ENCODE measurements around the gene CACNA1C.
"Not testable (repeated sequence)": the region's sequence is repeated elsewhere in the genome, so short reads cannot be mapped to it uniquely, and the experiment has no call there.

Gene CACNA1C

DNA sequence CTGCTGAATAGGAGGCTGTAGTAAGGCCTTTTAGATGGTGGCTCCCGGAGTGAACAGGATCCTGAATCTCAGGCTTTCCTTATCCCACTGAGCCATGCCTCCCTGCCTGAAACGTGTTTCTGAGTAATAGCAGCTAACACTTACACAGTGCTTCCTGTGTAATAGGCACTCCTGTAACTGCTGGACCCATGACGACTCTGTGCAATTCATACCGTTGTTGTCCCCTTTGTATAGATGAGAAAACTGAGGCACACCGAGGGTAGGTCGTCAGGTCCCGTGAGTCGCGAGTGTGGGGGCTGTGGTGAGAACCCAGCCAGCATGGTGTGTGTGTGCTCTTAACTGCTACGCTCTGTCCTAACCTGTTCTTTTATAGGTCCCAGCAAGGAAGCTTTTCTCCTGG lies 193.6 kb downstream of the CACNA1C start:
- H3K4me2 ChIP-seq (ENCODE audit: low read length) = no peak overlapping the region
- H3K9ac ChIP-seq (ENCODE audit: low read depth, low read length) = no peak overlapping the region
- H3K36me3 ChIP-seq (ENCODE audit: insufficient read depth, low read length) = no peaks in the 10 kb centered on the region
- H3K27me3 ChIP-seq (ENCODE audit: control insufficient read depth, insufficient read depth, low read length) = peaks cover 4% of the 10 kb centered on the region
- H3K4me1 ChIP-seq (ENCODE audit: control insufficient read depth, insufficient read depth, low read length) = peaks cover 17% of the 10 kb centered on the region
- H3K4me3 ChIP-seq (ENCODE audit: low read length) = no peak overlapping the region
- no peaks in the 10 kb centered on the region for H3K9me3 ChIP-seq (replicated peaks; ENCODE audit: low read length)

DNA sequence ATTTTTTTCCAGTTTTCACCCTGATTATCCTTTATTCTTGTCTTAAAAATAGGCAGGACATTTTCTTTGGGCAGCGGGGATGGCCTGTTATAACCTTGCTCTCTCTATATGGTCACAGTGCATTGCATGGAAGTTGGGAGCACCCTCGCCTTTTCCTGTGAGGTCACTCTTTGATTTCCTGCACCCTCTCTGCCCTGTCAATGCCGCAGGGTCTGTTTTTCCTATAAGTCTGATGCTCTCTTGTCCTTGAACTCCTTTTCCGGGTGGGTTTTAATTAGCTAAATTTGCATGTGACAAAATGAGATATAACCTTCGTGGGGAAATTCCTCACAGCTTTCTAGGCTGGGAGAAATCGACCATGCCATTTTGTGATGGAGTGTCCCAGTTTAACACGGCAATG lies 194.3 kb downstream of the CACNA1C start:
- H3K4me2 ChIP-seq (ENCODE audit: low read length) = no peak overlapping the region
- H3K4me1 ChIP-seq (ENCODE audit: control insufficient read depth, insufficient read depth, low read length) = peaks cover 17% of the 10 kb centered on the region
- H3K36me3 ChIP-seq (ENCODE audit: insufficient read depth, low read length) = no peaks in the 10 kb centered on the region
- no peak overlapping the region for H3K9ac ChIP-seq (ENCODE audit: low read depth, low read length)
- H3K4me3 ChIP-seq (ENCODE audit: low read length) = no peak overlapping the region
- H3K9me3 ChIP-seq (replicated peaks; ENCODE audit: low read length) = no peaks in the 10 kb centered on the region
- H3K27me3 ChIP-seq (ENCODE audit: control insufficient read depth, insufficient read depth, low read length) = peaks cover 4% of the 10 kb centered on the region

DNA sequence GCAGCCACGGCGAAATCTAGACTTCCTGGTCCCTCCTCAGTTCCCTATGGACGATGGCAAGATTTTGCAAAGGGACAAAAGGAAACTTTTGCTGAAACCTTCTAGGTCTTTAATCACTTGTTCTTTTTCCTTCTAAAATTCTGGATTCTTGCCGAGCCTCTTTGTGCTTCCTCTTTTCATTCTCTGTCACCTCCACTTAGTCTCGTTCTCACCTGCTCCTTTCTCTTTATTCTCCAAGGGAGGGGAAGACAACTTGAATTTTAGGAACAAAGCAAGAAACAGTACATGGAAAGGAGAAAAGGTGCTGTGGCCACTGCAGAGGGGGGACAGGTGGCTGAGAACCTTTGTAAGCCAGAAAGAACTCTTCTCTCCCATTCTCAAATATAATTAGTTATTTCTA lies 194.8 kb downstream of the CACNA1C start:
- no peaks in the 10 kb centered on the region for H3K36me3 ChIP-seq (ENCODE audit: insufficient read depth, low read length)
- H3K4me3 ChIP-seq (ENCODE audit: low read length) = no peak overlapping the region
- no peaks in the 10 kb centered on the region for H3K9me3 ChIP-seq (replicated peaks; ENCODE audit: low read length)
- no peak overlapping the region for H3K4me2 ChIP-seq (ENCODE audit: low read length)
- H3K9ac ChIP-seq (ENCODE audit: low read depth, low read length) = no peak overlapping the region
- peaks cover 17% of the 10 kb centered on the region for H3K4me1 ChIP-seq (ENCODE audit: control insufficient read depth, insufficient read depth, low read length)
- peaks cover 4% of the 10 kb centered on the region for H3K27me3 ChIP-seq (ENCODE audit: control insufficient read depth, insufficient read depth, low read length)

DNA sequence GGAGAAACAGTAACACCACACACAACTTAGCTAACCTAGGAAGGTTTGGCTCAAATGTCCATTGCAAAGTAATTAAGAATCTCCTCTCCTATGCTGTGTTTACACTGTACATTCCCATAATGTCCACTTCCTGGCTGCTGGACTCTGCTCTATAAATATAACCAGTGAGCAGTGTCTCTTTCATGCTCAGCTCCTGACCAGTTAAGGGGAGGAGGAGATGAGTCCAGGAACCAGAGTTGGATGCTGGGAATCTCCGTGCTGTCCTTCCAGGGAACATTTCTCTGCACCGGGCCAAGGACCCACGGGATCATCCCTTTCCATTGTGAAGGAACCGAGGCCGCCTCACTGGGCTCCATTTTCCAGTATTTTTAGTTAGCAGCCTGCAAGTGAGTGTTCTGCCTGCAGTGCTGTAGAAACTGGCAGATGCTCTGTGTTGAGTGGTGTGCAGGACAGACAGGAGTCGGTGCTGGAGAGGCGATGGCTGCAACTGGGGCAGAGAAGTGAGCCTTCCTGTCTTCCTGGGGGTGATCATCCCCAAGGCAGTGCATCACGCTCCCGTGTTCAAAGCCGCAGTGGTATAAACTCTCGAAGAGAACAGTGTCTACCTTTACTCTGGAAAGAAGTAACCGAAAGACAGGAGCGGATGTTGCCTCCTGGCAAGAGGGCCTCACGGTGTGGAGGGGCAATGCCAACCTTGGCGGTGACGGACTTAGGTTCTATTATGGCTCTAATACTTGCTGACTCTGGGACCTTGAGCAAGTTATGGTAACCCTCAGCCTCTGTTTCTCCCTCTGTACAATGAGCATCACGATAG lies 195.5 kb downstream of the CACNA1C start:
- Histone ChIP-seq H3K4me1 (ENCODE audit: control insufficient read depth, insufficient read depth, low read length) (peaks cover 16% of the 10 kb centered on the region), H3K9me3 (replicated peaks; ENCODE audit: low read length) (no peaks in the 10 kb centered on the region), H3K36me3 (ENCODE audit: insufficient read depth, low read length) (no peaks in the 10 kb centered on the region), H3K4me2 (ENCODE audit: low read length) (no peak overlapping the region), H3K9ac (ENCODE audit: low read depth, low read length) (no peak overlapping the region), H3K4me3 (ENCODE audit: low read length) (no peak overlapping the region), H3K27me3 (ENCODE audit: control insufficient read depth, insufficient read depth, low read length) (peaks cover 4% of the 10 kb centered on the region)

DNA sequence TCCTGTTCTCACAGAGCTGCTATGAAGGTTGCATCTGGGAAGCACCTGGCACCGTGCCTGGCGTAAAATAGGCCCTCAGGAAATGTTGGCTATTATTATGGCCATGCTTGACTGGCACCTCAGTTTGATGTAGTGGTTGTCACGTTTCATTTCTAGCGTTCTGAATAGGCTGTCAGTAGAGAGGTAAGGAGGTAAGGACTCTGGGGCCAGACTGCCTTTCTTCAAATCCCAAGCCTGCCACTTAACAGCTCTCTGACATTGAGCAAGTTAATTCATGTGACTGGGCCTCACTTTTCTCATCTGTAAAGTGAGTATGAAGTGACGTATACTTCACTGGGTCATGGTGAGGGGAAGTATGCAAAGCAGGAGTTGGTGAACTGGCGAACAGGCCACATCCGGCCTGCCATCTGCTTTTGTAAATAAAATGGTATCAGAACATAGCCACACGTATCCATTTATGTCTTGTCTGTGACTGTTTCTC lies 196.2 kb downstream of the CACNA1C start:
- Histone ChIP-seq H3K9ac (ENCODE audit: low read depth, low read length) (no peak overlapping the region), H3K4me1 (ENCODE audit: control insufficient read depth, insufficient read depth, low read length) (peaks cover 10% of the 10 kb centered on the region), H3K4me2 (ENCODE audit: low read length) (no peak overlapping the region), H3K36me3 (ENCODE audit: insufficient read depth, low read length) (no peaks in the 10 kb centered on the region), H3K4me3 (ENCODE audit: low read length) (no peak overlapping the region), H3K9me3 (replicated peaks; ENCODE audit: low read length) (no peaks in the 10 kb centered on the region), H3K27me3 (ENCODE audit: control insufficient read depth, insufficient read depth, low read length) (peaks cover 4% of the 10 kb centered on the region)

DNA sequence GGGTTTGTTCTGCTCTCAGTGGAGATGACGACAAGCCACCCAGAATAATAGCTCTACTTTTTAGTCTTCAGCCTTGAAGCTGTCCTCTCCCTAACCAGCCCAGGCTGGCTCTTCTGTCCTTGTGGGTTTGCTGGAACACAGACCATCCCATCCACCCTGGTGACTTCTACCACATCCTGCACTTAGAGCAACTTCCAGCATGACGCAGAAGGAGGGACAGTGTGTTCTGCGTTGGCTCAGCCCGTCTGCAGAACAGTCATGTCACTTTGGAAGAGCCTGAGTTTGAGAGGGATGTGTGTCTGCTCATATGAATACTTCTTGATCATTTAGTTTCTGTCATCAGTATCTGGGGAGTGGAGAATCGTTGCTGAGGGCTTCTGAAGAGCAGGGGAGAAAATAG lies 198.0 kb downstream of the CACNA1C start:
- Histone ChIP-seq H3K27me3 (ENCODE audit: control insufficient read depth, insufficient read depth, low read length) (peaks cover 4% of the 10 kb centered on the region), H3K4me2 (ENCODE audit: low read length) (no peak overlapping the region), H3K36me3 (ENCODE audit: insufficient read depth, low read length) (no peaks in the 10 kb centered on the region), H3K9ac (ENCODE audit: low read depth, low read length) (no peak overlapping the region), H3K4me3 (ENCODE audit: low read length) (no peak overlapping the region), H3K4me1 (ENCODE audit: control insufficient read depth, insufficient read depth, low read length) (no peaks in the 10 kb centered on the region), H3K9me3 (replicated peaks; ENCODE audit: low read length) (no peaks in the 10 kb centered on the region)

DNA sequence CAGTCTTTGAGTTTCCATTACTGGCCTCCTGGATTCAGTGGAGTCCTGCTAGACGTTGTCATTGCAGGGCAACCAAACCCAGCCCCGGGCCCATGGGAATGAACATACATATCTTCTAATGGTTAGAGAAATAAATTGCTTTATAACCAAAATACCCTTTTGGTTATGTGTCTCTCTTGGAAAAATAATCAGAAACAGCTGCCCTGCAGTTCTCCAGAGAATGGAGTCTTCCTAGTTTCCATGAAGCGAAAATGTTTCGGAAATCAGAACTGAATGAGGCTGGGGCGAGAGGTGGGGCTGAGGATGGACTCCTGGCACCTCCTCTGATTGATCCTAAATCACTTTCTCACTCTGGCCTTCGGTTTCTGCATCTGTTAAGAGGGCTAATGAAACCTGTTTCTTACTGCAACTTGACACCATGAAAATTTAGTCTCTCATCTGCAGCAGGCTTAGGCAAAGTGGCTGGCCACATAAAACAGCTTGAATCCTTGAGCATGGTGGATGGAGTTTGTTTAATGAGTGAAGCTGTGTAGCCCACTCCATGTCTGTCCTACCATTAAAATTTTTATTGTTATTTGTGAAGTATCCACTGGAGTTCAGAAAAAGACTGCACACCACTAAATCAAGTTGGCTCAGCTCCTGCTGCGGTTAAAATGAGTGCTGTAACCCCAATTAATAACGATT lies 198.9 kb downstream of the CACNA1C start:
- H3K9me3 ChIP-seq (replicated peaks; ENCODE audit: low read length) = no peaks in the 10 kb centered on the region
- no peak overlapping the region for H3K9ac ChIP-seq (ENCODE audit: low read depth, low read length)
- no peak overlapping the region for H3K4me2 ChIP-seq (ENCODE audit: low read length)
- peaks cover 5% of the 10 kb centered on the region for H3K4me1 ChIP-seq (ENCODE audit: control insufficient read depth, insufficient read depth, low read length)
- H3K4me3 ChIP-seq (ENCODE audit: low read length) = no peak overlapping the region
- no peaks in the 10 kb centered on the region for H3K36me3 ChIP-seq (ENCODE audit: insufficient read depth, low read length)
- peaks cover 4% of the 10 kb centered on the region for H3K27me3 ChIP-seq (ENCODE audit: control insufficient read depth, insufficient read depth, low read length)

DNA sequence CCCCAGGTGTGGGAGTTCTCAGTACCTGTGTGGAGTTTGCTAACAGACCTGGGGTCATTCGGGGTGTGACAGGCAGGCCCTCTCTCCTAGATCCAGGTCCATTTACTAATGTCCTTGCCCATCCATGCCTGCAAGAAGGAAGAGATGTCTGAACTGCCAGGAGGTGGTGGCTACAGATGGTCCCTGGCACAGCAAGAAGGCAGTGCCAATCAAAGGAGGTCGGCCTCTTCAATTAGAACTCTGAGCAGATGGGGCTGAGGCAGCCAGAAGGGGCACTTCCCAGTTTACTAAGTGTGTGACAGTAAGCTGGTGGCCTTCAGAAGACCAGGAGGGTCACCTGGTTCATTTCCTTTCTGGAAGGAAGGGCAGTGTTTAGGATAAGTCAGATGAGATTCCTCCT lies 202.5 kb downstream of the CACNA1C start:
- no peak overlapping the region for H3K4me3 ChIP-seq (ENCODE audit: low read length)
- H3K4me2 ChIP-seq (ENCODE audit: low read length) = no peak overlapping the region
- no peaks in the 10 kb centered on the region for H3K36me3 ChIP-seq (ENCODE audit: insufficient read depth, low read length)
- H3K27me3 ChIP-seq (ENCODE audit: control insufficient read depth, insufficient read depth, low read length) = no peaks in the 10 kb centered on the region
- H3K9me3 ChIP-seq (replicated peaks; ENCODE audit: low read length) = no peaks in the 10 kb centered on the region
- no peak overlapping the region for H3K9ac ChIP-seq (ENCODE audit: low read depth, low read length)
- peaks cover 11% of the 10 kb centered on the region for H3K4me1 ChIP-seq (ENCODE audit: control insufficient read depth, insufficient read depth, low read length)

DNA sequence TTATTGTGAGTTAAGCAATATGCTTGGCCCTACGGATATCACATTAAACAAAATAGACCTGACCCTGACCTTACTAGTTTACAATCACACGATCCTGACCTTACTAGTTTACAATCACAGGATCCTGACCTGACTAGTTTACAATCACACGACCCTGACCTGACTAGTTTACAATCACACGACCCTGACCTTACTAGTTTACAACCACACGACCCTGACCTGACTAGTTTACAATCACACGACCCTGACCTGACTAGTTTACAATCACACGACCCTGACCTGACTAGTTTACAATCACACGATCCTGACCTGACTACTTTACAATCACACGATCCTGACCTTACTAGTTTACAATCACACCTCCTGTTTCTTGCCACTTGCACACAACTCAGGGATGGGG lies 202.9 kb downstream of the CACNA1C start:
- not testable (repeated sequence) for H3K36me3 ChIP-seq (ENCODE audit: insufficient read depth, low read length); H3K4me2 ChIP-seq (ENCODE audit: low read length); H3K9ac ChIP-seq (ENCODE audit: low read depth, low read length); H3K4me3 ChIP-seq (ENCODE audit: low read length); H3K9me3 ChIP-seq (replicated peaks; ENCODE audit: low read length); H3K27me3 ChIP-seq (ENCODE audit: control insufficient read depth, insufficient read depth, low read length)
- H3K4me1 ChIP-seq (ENCODE audit: control insufficient read depth, insufficient read depth, low read length) = peaks cover 11% of the 10 kb centered on the region

DNA sequence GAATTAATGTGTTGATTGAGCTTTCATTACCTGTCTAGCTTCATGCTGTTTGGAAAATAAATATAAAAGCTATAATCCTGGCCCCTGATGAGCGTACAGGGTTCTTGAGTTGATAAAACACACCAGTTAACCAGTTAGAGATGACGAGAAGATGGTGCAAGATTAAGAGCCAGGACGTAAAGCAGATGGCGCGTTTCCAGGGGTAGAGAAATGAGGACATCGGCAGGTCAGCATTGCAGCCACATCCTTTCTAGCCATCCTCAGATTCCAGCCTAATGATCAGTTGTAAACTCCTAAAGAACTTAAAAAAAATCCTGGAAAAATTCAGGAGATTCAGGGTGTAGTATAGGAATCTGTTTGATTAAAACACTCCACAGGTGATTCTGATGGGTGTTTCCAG lies 203.7 kb downstream of the CACNA1C start:
- Histone ChIP-seq H3K4me2 (ENCODE audit: low read length) (peak overlapping the region; percentile 55), H3K27me3 (ENCODE audit: control insufficient read depth, insufficient read depth, low read length) (no peaks in the 10 kb centered on the region), H3K4me3 (ENCODE audit: low read length) (no peak overlapping the region), H3K36me3 (ENCODE audit: insufficient read depth, low read length) (no peaks in the 10 kb centered on the region), H3K4me1 (ENCODE audit: control insufficient read depth, insufficient read depth, low read length) (peaks cover 11% of the 10 kb centered on the region), H3K9me3 (replicated peaks; ENCODE audit: low read length) (no peaks in the 10 kb centered on the region), H3K9ac (ENCODE audit: low read depth, low read length) (no peak overlapping the region)

DNA sequence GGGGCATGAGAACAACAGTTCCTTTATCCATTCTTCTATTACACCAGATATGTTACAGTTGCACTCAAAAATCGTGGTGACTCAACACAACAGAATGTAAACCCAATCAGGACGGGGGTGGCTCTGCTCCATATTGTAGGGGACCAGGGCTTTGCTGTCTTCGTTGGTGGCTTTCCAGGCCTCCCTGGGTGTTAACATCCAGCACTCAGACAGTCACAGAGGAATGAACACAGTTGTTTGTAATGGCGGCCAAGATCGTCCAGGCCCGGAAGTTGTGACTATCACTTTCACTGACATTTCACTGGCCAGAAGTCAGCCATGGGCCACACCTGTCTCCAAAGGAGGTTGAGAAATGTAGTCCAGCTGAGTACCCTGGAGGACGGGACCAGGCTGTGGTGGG lies 204.1 kb downstream of the CACNA1C start:
- H3K4me3 ChIP-seq (ENCODE audit: low read length) = peak overlapping the region; percentile 0
- peaks cover 11% of the 10 kb centered on the region for H3K4me1 ChIP-seq (ENCODE audit: control insufficient read depth, insufficient read depth, low read length)
- H3K9me3 ChIP-seq (replicated peaks; ENCODE audit: low read length) = no peaks in the 10 kb centered on the region
- no peaks in the 10 kb centered on the region for H3K36me3 ChIP-seq (ENCODE audit: insufficient read depth, low read length)
- H3K9ac ChIP-seq (ENCODE audit: low read depth, low read length) = no peak overlapping the region
- no peaks in the 10 kb centered on the region for H3K27me3 ChIP-seq (ENCODE audit: control insufficient read depth, insufficient read depth, low read length)
- H3K4me2 ChIP-seq (ENCODE audit: low read length) = peak overlapping the region; percentile 55

DNA sequence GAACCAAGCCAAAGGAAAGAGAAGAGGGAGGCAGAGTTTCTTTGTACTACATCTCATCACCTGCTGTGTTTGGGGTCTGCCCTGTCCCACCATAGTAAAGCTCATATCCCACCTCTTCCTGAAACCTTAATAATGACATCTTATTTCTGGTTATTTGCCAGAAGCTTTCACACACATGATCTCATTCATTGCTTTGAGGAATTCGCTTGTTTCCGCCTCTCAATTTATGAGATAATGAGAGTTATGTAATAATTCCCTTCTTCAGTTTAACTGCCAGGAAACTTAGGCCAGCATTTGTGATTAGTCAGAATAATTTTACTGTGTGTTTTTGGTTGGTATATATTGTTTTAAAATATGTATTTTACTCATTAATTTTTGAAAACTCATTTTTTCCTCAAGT lies 205.2 kb downstream of the CACNA1C start:
- H3K4me2 ChIP-seq (ENCODE audit: low read length) = no peak overlapping the region
- H3K4me3 ChIP-seq (ENCODE audit: low read length) = no peak overlapping the region
- H3K27me3 ChIP-seq (ENCODE audit: control insufficient read depth, insufficient read depth, low read length) = no peaks in the 10 kb centered on the region
- H3K36me3 ChIP-seq (ENCODE audit: insufficient read depth, low read length) = no peaks in the 10 kb centered on the region
- no peak overlapping the region for H3K9ac ChIP-seq (ENCODE audit: low read depth, low read length)
- peaks cover 11% of the 10 kb centered on the region for H3K4me1 ChIP-seq (ENCODE audit: control insufficient read depth, insufficient read depth, low read length)
- no peaks in the 10 kb centered on the region for H3K9me3 ChIP-seq (replicated peaks; ENCODE audit: low read length)

Data from skeletal muscle satellite cell (primary cell).